ENCODE results near the gene SLC26A1.

GRCh38 chr4:945274-946102, 47.7 kb downstream of the SLC26A1 start:
- TF ChIP-seq SIN3A (IDR thresholded peaks at IDR 0.05; ENCODE audit: borderline replicate concordance, insufficient read depth, low read length) = no peak
- no peak for TF ChIP-seq POLR2AphosphoS5 (IDR thresholded peaks at IDR 0.05; ENCODE audit: low read depth, low read length)

Measured in PFSK-1 (cell line).